ENCODE results near the gene TSPAN14. TPM values are rescaled to one million over a fixed set of nuclear protein-coding genes. Genes with fewer than 3 reads are reported as not detected.
"Not testable (repeated sequence)": the region's sequence is repeated elsewhere in the genome, so short reads cannot be mapped to it uniquely, and the experiment has no call there.

The TSPAN14 gene
- total and polyA plus RNA-seq, 12 donors, result 16.9 to 57.2 (median 27.6) TPM

DNA sequence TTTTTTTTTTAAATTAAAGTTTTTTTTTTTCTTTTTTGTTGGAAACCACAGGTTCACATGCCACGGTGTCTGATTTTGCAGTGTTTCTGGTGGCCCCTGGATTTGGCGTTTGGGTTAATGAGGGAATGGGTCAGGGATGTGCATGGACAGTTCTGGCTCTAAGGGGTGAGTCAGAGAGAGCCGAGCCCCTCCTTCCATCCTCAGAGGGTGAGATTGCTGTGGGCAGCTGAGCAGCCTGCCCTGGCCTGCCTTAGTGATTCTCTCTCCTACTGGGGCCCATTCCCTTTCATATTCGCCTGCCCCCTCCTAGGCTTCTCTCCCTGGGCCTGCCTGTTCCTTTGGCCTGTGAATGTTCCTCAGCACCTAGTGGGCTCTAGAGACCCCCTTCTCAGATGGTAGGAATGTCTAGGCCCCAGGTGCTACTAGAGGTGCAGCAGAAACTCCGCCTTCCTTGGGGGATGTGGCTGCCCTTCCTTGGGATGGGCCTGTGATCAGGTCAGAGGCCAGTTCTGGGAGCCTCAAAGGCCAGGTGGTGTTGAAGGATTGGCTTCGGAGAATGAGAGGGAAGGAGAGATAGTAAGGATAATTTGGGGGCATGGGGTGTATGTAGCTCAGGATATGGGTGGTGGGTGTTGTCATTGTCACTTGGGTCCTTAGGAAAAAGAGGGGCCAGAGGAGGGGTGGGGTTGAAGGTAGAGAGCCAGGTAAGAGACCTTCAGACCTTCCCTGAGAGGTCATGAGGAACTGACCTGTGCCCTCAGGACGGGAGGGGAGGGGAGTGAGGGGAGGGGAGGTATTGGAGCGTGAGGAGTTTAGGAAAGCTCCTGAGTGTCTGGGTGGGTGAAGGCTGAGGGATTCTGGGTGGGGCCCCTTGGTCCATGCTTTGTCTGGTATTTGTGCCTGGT, 19.8 kb downstream of the TSPAN14 start:
- peak in 2 of 8 donors; percentile 18 to 21 for ATAC-seq
- 84 to 87% methylated on average over 8 of the region's 8 CpGs for WGBS, 2 donors
- H3K4me1 ChIP-seq, result peaks cover 0 to 95% (median 72%) of the 10 kb centered on the region in 9 donors
- H3K27ac ChIP-seq, result peak overlapping the region in 8 of 10 donors; percentile 14 to 72 (median 32)
- H3K4me3 ChIP-seq, result no peak overlapping the region
- no peaks in the 10 kb centered on the region for H3K27me3 ChIP-seq
- peaks cover 0 to 72% (median 4%) of the 10 kb centered on the region in 9 donors for H3K36me3 ChIP-seq
- TF ChIP-seq, protein P1, sequence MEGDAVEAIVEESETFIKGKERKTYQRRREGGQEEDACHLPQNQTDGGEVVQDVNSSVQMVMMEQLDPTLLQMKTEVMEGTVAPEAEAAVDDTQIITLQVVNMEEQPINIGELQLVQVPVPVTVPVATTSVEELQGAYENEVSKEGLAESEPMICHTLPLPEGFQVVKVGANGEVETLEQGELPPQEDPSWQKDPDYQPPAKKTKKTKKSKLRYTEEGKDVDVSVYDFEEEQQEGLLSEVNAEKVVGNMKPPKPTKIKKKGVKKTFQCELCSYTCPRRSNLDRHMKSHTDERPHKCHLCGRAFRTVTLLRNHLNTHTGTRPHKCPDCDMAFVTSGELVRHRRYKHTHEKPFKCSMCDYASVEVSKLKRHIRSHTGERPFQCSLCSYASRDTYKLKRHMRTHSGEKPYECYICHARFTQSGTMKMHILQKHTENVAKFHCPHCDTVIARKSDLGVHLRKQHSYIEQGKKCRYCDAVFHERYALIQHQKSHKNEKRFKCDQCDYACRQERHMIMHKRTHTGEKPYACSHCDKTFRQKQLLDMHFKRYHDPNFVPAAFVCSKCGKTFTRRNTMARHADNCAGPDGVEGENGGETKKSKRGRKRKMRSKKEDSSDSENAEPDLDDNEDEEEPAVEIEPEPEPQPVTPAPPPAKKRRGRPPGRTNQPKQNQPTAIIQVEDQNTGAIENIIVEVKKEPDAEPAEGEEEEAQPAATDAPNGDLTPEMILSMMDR (IDR thresholded peaks at IDR 0.05), result no peak
- intact Hi-C loops (cut with DNase I), result no loop called here
- peaks cover 0 to 15% (median 5%) of the 10 kb centered on the region in 11 donors for H3K9me3 ChIP-seq
- no peak for DNase-seq

DNA sequence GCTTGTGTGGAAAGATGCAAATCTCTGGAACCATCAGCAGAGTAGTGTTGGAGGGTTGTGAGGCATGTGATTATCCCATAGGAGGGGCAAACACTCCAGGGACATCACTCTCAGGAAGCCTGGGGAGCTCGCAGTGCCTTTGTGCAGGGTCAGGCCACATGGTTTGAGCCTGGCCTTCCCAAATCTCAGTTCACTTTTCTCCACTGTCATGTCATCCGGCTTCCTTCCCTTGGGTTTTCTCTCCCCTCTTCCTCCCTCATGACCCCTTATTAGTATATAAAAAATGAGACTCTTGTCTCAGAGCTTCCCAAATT, 20.4 kb downstream of the TSPAN14 start:
- peaks cover 0 to 15% (median 5%) of the 10 kb centered on the region in 11 donors for H3K9me3 ChIP-seq
- 50 to 59% methylated on average over 2 of the region's 2 CpGs for WGBS, 2 donors
- H3K27ac ChIP-seq, result peak overlapping the region in 8 of 10 donors; percentile 11 to 72 (median 28)
- H3K27me3 ChIP-seq, result no peaks in the 10 kb centered on the region
- no peak for DNase-seq
- peaks cover 0 to 66% (median 4%) of the 10 kb centered on the region in 9 donors for H3K36me3 ChIP-seq
- TF ChIP-seq, protein P1 (IDR thresholded peaks at IDR 0.05), result no peak
- ATAC-seq, result peak in 7 of 8 donors; percentile 25 to 64 (median 56)
- H3K4me1 ChIP-seq, result peaks cover 0 to 89% (median 66%) of the 10 kb centered on the region in 9 donors
- intact Hi-C loops (cut with DNase I), result no loop called here
- H3K4me3 ChIP-seq, result no peak overlapping the region

DNA sequence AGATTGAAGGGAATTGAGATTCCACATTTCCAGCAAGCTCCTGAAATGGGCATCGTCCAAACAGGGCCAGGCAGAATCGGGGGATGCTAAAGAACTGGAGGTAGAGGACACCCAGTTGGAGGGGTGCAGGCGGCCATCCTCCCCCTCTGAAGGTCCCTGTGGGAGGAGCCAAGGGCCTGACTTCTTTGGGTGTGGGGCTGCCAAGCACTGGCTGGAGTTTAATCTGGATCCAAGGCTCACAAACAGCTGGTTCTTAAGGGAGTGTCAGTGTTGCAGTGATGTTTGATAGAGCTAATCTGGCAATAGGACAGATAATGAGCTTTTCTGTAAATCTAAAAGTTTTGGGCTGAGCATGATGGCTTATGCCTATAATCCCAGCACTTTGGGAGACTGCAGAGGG, 20.8 kb downstream of the TSPAN14 start:
- ATAC-seq (peak in 2 of 8 donors; percentile 21 to 37), DNase-seq (no peak)
- WGBS, 2 donors, result 70 to 72% methylated on average over 3 of the region's 3 CpGs
- TF ChIP-seq, protein P1 (IDR thresholded peaks at IDR 0.05), result no peak
- Histone ChIP-seq H3K9me3 (peaks cover 0 to 15% (median 5%) of the 10 kb centered on the region in 11 donors), H3K27ac (peak overlapping the region in 8 of 10 donors; percentile 11 to 72 (median 28)), H3K36me3 (peaks cover 0 to 62% (median 4%) of the 10 kb centered on the region in 9 donors), H3K27me3 (no peaks in the 10 kb centered on the region), H3K4me3 (no peak overlapping the region), H3K4me1 (peaks cover 0 to 85% (median 62%) of the 10 kb centered on the region in 9 donors)
- intact Hi-C loops (cut with DNase I), result no loop called here

- 96 to 97% methylated on average over 7 of the region's 7 CpGs for WGBS, 2 donors
- Histone ChIP-seq H3K36me3 (peaks cover 0 to 55% (median under 1%) of the 10 kb centered on the region in 9 donors), H3K9me3 (peaks cover 0 to 15% (median 5%) of the 10 kb centered on the region in 11 donors), H3K4me1 (peaks cover 0 to 78% (median 55%) of the 10 kb centered on the region in 9 donors), H3K27ac (peak overlapping the region in 5 of 10 donors; percentile 11 to 72 (median 45))
- ATAC-seq; DNase-seq; H3K27me3 ChIP-seq; H3K4me3 ChIP-seq; intact Hi-C loops (cut with DNase I): not testable (repeated sequence)
Observed at GRCh38 chr10:80475641-80476040, 21.5 kb downstream of the TSPAN14 start.

Data from heart right ventricle (tissue), 16 donors.